Retinal pigment epithelial cell (primary cell): ENCODE data around the gene MEN1.

Experiments
- DNase-seq: peaks from one replicate; pipeline ENCODE4 v3.0.0-alpha.2; 2010; ENCODE audit warnings: low read depth
- H3K4me3 ChIP-seq: 2 replicates; pipeline ENCODE4 v1.5.1; 2011; ENCODE audit warnings: mild to moderate bottlenecking, low read length, control low read depth, moderate library complexity
- TF ChIP-seq, protein P1 (sequence below): conservative IDR thresholded peaks from 2 replicates; pipeline ENCODE4 v1.5.1; 2011; ENCODE audit warnings: low read depth, low read length, control low read depth, inconsistent platforms

The MEN1 gene

DNA sequence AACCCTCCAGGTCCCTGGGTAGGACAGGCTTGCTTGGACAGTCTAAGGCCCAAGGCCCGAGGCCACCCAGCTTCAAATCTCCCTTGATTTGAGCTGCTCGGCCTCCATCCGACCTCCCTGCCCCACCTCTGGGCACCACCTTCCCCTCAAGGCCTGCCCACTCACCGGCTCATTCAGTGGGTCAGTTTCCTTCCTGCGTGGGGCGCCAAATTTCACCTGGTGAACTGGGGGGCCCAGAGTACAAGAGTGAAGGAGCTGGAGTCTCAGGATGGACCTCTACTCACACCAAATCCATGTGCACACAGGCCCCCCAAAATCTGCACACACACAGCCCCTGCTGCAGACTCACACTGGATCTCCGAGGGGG, 11.1 kb downstream of the MEN1 start:
- TF ChIP-seq, protein P1, sequence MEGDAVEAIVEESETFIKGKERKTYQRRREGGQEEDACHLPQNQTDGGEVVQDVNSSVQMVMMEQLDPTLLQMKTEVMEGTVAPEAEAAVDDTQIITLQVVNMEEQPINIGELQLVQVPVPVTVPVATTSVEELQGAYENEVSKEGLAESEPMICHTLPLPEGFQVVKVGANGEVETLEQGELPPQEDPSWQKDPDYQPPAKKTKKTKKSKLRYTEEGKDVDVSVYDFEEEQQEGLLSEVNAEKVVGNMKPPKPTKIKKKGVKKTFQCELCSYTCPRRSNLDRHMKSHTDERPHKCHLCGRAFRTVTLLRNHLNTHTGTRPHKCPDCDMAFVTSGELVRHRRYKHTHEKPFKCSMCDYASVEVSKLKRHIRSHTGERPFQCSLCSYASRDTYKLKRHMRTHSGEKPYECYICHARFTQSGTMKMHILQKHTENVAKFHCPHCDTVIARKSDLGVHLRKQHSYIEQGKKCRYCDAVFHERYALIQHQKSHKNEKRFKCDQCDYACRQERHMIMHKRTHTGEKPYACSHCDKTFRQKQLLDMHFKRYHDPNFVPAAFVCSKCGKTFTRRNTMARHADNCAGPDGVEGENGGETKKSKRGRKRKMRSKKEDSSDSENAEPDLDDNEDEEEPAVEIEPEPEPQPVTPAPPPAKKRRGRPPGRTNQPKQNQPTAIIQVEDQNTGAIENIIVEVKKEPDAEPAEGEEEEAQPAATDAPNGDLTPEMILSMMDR: no peak
- H3K4me3 ChIP-seq: no peak overlapping the region
- no peak for DNase-seq

DNA sequence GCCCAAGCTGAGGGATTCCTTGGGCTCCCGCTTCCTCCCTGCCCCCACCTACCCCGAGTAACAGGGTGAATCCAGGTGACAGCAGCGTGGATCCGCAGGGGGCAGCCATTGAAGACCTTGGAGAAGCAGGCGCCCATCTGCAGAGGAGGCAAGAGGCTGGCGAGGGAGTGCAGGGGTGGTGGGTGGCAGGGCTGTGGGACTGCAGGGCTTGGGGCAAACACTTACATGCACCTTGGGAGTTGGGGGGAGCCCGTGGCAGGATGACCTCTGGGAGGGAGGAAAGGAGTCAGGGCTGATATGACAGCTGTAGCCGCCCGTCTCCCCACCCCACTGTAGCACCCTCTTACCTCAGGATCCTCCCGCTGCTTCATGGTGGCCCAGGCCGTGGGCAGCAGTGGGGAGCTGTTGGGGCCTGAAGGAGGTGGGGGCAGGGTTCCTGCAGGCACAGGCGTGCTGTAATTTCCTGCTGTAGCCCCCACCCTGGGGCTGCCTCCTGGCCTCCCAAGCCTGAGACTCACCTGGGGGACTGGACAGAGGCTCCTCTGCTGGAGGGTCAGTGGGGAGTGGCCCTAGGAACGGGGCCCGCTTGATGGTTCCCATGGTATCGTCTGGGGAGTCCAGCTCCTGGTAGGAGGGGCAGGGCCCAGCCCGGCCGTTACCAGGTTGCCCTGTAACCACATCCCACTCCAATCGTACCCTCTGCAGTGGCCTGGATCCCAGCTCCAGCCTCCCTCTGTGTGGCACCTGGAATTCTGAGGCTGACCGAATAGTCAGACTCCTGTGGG, 13.4 kb downstream of the MEN1 start:
- TF ChIP-seq, protein P1: no peak
- no peak for DNase-seq
- no peak overlapping the region for H3K4me3 ChIP-seq

DNA sequence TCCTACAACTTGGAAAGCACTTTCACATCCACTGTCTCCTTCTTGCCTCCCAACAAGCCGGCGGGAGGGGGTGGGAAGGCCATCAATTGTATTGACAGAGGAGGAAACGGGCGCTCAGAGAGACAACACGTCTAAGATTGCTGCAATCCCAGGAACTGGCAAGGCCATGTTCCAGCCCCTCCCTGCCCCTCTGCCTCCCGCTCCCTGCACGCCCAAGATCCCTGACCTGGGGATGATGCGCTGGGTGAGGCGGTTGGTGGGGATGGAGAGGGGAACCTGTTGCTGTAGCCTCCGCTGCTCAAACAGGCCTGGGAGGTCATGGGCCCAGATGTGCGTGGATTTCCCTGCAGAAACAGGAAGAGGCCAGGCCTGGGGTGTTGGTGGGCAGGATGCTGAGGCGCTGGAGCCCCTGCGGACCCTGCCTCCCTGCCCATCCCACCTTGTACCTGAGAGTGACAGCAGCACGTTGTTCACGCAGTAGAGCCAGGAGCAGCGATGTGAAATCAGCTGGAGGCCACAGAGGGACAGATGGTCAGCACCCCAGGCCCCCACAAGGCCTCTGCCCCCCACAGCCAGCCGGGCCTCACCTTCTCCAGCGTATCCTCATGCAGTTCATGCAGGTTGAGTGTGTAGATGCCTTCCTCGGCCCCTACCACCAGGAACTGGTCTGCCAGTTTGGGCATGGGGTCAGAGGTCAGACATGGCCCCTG, 14.1 kb downstream of the MEN1 start:
- H3K4me3 ChIP-seq: no peak overlapping the region
- DNase-seq: no peak
- TF ChIP-seq, protein P1: no peak

DNA sequence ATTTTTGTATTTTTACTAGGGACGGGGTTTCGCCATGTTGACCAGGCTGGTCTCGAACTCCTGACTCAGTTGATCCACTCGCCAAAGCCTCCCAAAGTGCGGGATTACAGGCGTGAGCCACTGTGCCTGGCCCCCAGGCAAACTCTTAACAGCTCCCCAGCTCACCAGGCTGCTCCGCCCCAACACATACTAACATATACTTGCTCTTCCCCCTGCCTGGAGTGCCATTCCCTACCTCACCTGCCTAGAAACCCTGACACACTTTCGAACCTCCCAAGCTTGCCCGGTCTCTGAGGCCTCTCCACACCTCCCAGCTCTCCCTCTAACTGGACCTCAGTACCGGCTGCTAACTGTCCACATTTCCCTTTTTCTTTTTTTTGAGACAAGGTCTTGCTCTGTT, 15.8 kb downstream of the MEN1 start:
- TF ChIP-seq, protein P1: no peak
- DNase-seq: no peak
- H3K4me3 ChIP-seq: no peak overlapping the region

DNA sequence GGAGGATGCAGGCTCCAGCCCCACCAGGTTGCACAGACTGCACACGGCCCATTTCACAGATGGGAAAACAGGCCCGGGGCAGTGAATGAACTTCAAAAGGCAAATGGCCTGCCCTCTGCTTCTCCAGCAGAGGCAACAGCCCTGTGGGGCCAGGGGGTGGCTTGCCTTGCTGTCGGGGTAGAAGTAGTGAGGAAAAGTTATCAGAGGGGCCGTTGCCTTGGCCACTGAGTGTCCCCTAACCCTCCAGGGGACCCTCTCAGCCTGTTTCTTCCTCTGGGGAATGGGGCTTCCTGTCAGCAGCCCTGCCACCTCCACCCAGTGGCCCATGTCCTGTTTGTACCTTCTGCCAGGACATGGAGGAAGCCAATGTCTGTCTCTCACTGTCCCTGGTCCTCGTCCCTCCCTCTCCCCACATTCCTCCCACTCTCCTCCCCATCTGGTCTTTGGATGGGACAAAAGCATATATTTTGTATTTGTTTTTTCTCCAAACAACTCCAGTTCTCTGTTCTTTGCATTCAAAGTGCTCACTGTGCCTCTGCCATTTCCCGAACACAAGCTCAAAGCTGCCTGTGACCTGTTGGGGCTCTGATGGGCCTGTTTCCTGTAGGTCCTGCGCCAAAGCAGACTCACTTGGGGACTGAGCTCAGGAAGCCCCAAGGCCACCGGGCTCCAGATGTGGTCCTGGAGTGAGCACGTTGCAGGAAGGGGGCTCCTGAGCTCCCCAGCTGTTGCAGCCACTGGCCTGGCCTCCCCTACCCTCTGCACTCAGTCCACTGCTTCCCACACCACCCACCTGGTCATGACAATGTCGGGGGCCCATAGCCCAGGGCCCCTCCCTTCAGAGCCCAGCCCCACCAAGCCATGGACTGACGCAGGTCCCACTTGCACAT, 16.8 kb downstream of the MEN1 start:
- no peak overlapping the region for H3K4me3 ChIP-seq
- TF ChIP-seq, protein P1: no peak
- no peak for DNase-seq

DNA sequence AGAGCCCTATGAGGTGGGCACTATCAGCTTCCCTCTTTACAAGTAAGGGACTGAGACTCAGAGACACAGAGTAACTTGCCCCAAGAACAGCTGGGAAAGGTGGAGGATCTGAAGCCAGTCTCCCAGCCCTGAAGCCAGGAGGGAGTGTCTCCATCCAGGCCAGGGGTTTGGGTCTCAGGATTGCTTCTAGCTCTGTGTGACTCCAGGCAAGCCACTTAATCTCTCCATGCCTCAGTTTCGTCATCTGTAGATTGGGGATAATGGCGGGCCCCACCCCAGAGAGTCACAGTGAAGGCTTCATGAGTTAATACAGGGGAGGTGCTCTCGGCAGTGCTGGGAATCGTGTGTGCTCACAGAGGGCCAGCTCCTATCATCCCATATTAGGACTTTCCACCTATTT, 17.9 kb downstream of the MEN1 start:
- TF ChIP-seq, protein P1: no peak
- DNase-seq: no peak
- H3K4me3 ChIP-seq: no peak overlapping the region
